Stimulated activated CD8-positive, alpha-beta memory T cell treated with anti-CD3 and anti-CD28 coated beads, Interleukin-12 subunit alpha, Interleukin-12 subunit beta, amount 100 ng/mL, for 1 hour (primary cell): ENCODE data around the gene ITGB1BP1.

Source experiments
- DNase-seq: peaks from one replicate; pipeline ENCODE4 v3.0.0-alpha.2; 2020; ENCODE audit warnings: low read depth

Gene ITGB1BP1

DNA sequence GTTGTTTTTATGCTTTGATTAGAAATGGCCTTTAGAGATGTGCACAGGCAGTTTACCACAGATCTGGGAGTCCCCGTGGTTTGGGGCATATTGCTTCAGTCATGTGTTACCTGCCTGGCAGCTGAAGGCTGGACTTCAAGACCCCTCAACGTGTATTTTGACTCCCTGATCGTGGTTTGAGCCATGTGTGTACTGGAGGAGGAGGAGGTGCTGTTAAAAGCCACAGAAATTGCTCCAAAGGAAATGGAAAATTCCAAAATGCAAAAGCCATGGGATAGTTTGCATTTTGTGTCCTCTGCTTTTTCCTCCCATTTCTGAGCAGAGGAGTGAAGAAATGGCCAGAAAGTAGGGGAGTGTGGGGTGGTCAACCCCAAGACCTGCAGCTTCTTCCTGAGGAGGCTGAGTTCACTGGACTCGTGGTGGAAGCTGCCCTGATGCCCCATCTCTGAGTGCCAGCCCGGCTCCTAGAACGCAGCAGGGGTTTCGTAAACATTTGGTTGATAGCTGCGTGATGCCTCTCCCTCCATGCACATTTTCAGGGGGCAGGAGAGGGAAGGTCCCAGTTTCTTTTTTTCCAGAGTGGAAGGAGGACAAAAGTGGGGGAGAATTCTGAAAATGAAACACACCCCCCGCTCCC, 45.7 kb downstream of the ITGB1BP1 start:
- no peak for DNase-seq

DNA sequence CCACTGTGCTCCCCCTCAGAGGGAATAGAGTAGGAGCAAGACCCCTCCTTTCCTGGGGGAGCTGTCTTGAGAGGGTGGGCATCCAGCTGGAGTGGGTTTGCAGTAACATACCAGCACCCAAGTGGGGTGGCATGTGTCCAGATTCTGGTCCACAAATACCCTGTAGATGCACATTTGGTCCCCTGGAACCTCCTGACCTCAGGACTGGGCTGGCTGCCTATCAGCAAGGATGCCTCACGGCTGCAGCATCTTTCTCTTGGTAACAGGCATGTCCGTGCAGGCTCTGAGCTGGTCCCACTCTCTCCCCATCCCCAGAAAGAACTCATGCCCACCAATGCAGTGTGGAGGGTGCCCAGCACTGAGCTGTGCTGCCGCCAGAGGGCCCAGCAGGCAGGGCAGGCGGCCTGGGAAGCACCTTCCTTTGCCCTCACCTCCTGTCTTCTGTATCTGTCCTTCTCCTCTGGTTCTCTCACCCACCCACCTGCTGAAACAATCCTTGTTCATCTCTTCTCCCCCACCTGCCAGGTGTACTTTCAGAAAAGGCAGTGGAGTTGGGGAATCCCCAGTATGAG, 47.4 kb downstream of the ITGB1BP1 start:
- DNase-seq: no peak

DNA sequence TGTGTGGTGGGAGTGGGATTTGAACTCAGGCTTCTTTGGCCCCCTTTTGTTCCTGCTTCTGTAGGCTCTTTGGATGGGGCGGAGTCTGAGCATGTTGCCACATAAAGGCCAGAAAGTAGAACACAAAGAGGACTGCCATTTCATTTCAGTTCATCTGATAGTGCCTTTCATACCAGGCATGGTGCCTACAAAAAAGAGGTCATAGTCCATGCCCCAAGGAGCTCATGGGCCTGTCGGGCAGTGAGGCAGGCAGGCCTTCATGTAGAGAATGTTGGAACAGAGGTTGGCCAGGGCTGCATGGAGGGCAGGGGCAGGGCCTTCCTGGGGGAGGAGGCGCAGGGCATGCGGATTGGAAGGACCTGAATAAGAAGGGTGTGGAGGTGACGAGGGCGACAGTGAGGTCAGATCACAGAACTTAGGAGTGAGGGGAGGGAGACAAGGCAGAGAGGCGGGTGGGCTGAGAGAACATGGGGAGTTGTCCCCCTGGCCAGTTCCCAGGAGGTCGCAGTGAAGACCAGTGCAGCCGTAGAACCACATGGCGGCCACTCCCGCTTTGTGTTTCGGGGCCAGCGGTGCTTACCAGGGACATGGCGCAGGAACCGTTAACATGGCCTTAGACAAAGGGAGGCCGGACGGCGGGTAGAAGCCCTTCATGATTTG, 49.1 kb downstream of the ITGB1BP1 start:
- DNase-seq: no peak

DNA sequence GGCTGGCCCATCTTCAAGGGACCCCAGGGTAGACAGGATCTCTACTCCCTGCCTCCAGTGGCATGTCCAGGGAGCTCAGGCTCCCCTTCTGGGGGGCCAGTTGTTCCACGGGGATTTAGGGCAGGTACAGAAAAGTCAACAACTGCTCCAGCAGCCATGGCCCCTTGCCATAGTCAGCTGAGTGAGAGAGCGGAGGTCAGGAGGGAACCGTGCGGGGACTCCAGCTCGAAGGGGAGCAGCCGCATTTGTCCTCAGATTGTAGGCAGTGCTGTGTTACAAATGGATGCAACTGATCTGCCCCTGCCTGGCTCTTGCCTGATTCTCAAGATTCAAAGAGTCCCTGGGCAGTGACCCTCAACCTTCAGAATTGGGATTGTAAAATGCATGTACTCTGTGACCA, 49.9 kb downstream of the ITGB1BP1 start:
- DNase-seq: no peak

DNA sequence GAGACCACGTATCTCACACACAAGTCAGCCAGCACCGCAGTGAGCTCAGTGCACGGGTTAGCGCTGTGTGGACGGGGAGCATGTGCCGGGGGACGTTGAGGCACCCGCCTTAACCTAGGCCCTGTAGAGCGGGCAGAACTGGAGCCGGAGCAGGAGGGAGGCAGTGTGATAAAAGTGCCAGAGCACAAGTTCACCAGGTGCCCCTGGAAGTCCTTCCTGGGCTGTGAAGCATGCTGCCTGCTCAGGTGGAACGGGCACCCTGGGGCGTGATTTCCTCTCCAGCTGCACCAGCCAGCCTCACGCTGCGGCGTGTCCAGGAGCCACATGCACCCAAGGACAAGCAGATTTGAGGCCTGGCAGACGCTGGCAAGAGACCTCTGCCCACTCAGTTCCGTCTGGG, 50.3 kb downstream of the ITGB1BP1 start:
- DNase-seq: no peak

DNA sequence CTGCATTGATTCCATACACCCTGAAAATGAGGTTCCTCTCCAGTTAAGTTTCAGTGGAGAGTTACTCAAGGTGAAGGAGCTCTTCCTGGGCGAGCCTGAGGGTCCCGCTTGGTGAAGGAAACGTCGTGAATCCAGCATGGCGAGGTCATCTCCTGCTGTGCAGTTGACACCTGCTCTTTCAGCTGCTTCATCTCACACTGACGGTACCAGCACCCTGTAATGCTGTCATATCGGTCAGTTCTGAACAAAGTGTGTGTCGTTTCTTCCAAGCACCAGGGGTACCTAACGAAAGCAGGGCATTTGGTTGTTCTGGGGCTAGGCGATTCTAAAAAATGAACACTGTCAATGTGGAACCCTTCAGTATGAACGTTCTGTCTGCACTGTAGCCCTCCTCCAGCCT, 52.6 kb downstream of the ITGB1BP1 start:
- DNase-seq: no peak

DNA sequence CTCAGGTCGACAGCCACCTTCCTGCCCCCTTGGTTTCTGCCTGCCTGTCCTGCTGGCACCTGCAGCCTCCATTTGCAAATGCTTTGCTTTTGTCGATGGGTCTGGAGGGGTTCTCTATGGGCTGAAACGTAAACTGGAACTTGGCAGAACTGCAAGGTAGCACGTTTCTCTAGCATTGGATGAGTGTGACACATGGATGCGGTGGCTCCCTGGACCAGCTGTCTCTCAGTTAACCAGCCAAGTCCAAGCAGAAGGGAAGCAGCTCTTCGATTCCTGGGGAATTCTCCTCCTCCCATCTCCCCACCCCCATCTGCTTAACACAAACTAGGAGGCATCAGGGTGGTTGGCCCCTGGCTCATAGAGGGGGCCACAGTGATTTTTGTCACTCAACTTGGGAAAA, 57.3 kb downstream of the ITGB1BP1 start:
- DNase-seq: no peak

DNA sequence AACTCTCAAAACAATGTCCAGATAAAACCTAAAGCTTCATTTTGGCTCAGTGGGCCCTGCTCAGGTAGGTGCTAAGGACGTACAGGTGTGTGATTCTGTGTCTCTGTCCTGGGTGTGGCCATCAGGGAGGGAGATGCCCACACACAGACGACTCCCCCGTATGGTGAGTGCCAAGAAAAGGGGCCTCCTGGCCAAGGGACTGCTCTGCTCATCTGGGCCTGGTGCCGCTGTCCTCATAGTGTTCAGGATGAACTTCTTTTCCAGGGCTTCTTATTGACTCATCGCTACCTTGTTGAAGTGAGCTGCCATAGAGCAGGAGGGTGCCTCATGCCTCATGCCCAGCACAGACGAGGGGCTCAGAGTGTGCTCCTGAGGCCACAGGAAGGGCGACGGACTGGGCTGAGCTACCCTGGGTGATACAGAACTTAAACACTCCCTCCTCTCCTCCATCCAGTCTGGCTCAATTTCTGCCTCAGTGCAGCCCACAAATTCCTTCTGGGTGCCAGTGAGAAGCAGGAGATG, 57.8 kb downstream of the ITGB1BP1 start:
- DNase-seq: no peak

DNA sequence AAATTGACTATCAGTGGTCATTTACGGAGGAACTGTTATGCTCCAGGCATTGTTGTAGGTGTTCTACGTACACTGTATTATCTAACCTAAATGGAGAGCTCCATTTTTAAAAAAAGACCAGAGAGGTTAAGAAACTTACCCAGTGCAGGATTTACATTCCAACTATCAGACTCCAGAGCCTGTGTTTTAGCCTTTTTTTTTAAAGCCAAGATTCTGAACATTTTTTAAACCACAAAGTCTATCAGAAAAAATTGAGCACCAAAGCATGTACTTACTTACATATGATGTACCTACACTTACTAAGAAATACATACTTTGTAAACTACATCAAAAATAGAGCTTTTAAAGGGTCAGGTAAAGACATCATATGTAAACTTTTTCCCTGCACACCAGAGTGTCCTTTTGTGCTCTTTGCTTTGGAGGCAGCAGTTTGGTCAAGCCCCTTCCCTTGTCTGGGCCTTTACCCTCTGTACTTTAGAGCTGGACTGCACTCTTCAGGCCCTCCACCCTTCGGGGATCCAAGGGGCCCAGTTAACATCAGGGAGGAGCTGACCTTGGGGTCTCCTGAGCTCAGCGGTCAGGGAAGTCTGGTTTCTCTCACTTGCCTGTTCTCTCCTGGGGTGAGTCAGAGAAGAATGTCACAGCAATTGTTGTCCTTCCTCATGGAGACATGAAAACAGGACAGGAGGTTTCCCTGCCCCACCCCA, 58.4 kb downstream of the ITGB1BP1 start:
- DNase-seq: no peak

DNA sequence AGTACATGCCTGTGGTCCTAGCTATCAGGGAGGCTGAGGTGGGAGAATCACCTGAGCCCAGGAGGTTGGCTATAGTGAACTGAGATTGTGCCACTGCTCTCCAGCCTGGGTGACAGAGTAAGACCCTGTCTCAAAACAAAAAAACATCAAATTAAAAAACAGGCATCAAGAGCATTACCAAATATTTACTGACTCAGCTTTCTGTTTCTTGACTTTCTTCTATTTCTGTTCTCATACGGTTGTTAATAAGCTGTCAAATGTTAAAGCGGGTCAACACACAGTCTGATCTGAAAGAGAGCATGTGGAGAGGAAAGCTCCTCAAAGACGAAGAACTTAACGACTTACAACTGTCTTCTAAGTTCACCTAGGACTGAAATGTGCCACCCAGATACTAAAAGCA, 59.0 kb downstream of the ITGB1BP1 start:
- DNase-seq: no peak

DNA sequence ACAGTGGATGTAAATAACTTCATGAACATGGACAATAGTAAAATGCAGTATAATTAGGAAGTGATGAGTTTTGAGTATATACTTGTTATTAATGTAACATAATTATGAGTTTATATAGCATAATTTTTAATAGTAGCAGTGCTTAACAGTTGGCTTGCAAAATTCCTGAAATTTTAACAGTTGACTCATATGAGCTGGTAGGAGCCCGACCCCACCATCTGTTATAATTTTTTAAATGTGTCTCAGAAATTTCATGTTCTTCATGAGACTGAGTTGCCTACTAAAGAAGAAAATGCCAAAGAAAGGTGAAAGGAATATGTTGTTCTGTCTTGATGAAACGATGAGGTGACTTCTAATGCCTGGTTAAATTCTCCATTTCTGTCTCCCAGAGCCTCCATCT, 62.6 kb downstream of the ITGB1BP1 start:
- DNase-seq: no peak

DNA sequence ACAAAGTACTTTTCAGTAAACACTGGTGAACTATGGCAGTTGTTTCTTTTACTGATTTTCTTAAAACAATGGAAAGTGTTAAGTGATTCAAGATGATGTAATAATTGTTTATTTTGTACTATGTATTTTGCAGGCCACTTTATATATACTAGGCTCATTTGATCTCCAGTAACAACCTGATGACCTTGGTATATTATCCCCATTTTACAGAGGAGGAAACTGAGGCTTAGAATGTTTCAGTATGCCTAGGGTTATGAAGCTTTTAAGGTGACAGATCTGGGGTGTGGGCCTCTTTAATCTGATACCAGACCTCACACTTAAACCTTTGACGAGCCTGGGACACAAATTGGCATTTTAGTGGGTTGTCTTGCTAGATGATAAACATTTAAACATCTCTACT, 63.2 kb downstream of the ITGB1BP1 start:
- no peak for DNase-seq

DNA sequence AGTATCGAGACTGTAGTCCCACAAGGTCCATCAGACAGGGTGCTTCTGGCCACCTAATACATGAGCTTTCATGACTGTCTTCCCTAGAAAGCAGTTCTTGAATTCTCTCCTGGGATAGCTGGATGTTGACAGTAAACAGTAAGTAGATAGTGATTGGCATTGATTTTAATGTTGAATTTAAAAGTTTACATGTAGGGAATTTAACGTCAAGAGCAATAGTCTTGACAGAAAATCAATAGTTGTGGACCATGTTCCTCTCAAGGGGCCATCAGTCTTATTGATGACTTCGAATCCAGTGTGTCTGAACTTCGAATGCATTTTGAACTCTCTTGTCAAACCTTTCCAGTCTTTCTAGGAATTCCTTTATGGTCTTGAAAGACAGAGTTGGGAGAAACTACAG, 63.9 kb downstream of the ITGB1BP1 start:
- DNase-seq: no peak

DNA sequence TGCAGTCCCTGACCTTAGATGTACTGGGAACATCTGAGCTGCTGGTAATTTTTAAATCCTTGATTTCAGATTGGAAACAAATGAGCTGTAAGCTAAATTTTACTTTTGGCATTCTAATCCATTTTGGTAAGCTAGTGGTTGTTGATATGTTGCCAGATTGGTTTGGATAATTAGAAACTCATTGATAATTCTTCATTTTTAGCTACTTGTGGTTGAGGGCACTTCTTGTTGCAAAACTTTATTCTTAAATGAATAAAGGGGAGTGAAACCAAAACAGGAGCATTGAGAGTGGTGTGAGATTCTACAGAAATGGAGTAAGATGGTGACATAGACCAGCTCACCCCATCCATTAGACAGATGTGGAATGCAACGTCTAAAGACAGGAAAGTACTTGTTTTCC, 64.5 kb downstream of the ITGB1BP1 start:
- DNase-seq: no peak

DNA sequence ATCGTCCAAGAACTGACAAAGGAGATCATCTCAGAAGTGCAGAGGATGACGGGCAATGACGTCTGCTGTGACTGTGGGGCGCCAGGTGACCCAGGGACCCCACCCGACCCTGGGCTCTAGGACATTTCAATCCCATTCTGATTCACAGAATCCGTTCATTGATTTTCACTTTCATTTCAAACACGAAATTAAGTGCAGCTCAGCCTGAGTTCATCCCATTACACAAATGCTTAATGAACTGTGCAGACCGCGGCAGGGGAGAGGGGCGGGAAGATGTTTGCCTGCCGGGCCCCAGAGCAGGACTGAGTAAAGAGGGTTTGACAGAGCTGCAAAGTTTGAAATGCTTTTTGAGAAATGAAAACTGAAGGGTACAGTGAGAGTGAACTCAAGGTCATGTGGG, 67.1 kb downstream of the ITGB1BP1 start:
- no peak for DNase-seq

DNA sequence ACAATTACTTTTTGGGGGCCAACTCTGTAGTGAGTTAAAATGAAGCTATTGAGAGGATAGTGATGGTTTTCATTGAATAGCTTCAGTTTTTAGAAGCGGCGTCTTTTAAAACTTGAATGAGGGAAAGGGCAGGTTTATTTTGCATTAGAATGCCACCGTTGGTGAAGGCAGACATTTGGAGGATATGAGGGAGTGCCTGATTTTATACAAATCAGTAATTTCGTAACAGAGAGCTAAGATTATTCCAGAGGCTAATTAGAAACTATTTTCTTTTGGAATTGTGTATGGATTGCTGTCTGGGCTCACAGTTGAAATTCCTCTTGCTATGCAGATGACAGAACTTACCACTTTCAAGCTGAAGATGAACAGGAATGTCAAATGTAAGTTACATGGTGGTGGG, 67.6 kb downstream of the ITGB1BP1 start:
- no peak for DNase-seq

DNA sequence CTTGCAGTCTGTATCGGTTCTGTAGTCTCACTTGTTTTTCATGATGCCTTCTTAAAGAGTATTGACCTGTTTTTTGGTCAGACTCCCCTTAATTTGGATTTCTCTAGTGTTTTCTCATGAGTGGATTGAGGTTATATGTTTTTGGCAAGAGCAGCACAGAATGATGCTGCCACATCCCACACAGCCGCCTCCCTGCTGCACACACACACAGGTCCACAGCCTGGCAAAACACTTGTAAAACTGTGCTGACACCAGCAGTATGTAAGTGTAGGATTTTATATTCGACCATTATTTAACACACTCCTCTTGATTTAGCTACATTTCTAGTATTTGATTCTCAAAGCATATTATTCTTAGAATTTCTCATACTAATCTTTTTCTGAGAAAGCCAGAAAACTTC, 68.1 kb downstream of the ITGB1BP1 start:
- DNase-seq: no peak

DNA sequence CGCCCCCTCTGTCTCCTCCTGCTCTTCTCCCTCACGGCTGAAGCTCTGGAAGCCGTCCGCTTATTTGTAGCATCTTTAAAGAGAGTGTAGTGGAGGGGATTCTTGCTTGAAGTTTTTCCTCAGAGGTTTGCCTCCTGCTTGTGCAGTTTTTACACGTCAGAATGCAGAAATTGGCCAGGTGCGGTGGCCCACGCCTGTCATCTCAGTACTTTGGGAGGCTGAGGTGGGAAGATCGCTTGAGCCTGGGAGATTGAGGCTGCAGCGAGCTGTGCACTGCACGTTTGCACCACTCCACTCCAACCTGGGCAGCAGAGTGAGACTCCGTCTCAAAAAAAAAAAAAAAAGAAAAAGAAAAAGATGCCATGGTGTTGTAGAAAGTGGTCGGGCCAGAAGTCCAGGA, 69.0 kb downstream of the ITGB1BP1 start:
- DNase-seq: no peak
